Erythroblast (primary cell): ENCODE data around the gene COL19A1.

ENCODE experiments used
- DNase-seq, 2 experiments: peaks; one replicate each; lab custom pipeline; 2025; lab: John Stamatoyannopoulos, UW
- GATA1 ChIP-seq: IDR thresholded peaks from 2 replicates; pipeline ENCODE4 v1.6.1; 2011; ENCODE audit warnings: low read depth, mild to moderate bottlenecking, control low read depth, low read length, moderate library complexity
- POLR2A ChIP-seq: IDR thresholded peaks from 2 replicates; pipeline ENCODE4 v1.6.1; 2011; ENCODE audit warnings: mild to moderate bottlenecking, low read length

The COL19A1 gene

GRCh38 chr6:70215460-70216108, 349.2 kb downstream of the COL19A1 start:
- TF ChIP-seq POLR2A: no peak
- no peak for TF ChIP-seq GATA1
- no peak for DNase-seq

- TF ChIP-seq GATA1: no peak
- no peak for TF ChIP-seq POLR2A
- DNase-seq: no peak
Measured at GRCh38 chr6:70216767-70217166, 350.4 kb downstream of the COL19A1 start.

DNA sequence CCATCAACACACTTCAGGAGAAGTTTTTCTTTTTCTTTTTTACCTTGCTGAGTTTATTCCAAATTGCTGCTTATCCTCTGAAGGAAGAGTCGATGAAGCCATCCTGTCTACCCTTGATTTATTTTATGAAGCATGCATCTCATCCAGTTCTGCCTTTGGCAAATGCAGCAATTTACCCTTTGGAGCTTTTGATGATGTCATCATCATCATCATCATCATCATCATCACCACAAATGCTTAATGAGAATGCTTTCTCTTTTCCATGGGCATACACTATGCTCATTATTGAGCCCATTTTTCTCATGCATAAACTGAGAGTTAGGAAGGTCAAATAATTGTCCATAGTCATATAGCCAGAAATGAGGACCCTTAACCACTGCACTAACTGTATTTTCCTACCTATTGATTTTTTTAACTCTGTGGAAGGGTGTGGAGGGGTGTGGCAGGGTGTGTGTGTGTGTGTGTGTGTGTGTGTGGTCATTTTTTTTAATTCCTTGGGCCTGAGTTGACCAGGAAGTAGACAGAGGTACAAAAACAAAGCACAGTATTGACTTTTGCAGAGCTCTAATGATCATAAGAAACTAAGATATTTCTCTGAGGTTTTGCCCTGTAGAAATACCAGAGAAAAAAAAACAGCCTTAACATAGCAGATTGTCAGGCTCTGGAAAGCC, 353.7 kb downstream of the COL19A1 start:
- no peak for DNase-seq
- TF ChIP-seq GATA1 (no peak), POLR2A (no peak)

DNA sequence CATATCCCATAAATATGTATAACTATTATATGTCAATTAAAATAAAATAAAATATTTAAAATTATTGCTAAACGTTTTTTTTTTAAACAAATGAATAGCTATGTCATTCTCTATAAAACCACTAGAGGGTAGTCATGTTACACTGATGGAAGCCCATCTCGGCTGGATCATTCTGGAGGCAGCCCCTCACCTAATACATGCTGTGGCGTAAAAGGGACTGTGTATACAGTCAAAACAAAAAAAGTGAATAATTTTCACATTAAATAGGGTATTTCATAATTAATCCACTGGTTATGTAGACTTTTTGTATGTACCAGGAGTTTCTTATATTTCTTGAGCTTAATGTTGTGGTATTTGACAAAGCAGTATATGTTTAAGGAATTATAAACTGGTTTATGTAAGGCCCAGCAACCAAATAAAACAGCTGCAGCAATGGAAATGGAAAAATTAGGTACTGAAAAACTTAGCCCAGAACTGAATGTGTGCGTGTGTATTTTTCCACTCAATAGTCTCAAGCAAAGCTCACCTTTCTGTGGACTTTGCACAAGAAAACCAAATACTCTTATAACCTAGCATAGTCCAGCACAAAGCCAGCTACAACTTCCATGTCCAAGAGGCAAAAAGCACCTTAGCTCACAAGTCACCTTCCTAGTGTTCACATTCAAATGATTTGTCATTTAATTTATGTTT, 354.8 kb downstream of the COL19A1 start:
- peak; percentile 27 to 56 for DNase-seq
- TF ChIP-seq GATA1: no peak
- TF ChIP-seq POLR2A: no peak

GRCh38 chr6:70221715-70222438, 355.5 kb downstream of the COL19A1 start:
- TF ChIP-seq GATA1: no peak
- TF ChIP-seq POLR2A: no peak
- no peak for DNase-seq

DNA sequence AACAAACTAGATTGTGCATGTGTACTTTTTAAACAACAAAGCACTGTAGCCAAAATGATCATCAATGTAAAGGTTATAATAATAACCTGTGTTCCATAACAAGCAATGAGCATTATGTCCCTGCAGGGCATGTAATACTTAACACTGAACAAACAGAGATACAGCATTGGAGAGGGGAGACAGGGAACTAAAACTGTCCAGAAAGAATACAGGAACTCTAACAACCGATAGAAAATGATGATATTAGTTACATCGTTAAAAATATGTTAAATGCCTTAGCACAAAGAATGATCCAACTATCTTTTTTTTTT, 356.0 kb downstream of the COL19A1 start:
- no peak for DNase-seq
- TF ChIP-seq GATA1 (no peak), POLR2A (no peak)

- no peak for TF ChIP-seq POLR2A
- no peak for TF ChIP-seq GATA1
- DNase-seq: no peak
Measured at GRCh38 chr6:70225055-70225454, 358.7 kb downstream of the COL19A1 start.

- TF ChIP-seq POLR2A (no peak), GATA1 (no peak)
Measured at GRCh38 chr6:70231311-70231710, 365.0 kb downstream of the COL19A1 start.

DNA sequence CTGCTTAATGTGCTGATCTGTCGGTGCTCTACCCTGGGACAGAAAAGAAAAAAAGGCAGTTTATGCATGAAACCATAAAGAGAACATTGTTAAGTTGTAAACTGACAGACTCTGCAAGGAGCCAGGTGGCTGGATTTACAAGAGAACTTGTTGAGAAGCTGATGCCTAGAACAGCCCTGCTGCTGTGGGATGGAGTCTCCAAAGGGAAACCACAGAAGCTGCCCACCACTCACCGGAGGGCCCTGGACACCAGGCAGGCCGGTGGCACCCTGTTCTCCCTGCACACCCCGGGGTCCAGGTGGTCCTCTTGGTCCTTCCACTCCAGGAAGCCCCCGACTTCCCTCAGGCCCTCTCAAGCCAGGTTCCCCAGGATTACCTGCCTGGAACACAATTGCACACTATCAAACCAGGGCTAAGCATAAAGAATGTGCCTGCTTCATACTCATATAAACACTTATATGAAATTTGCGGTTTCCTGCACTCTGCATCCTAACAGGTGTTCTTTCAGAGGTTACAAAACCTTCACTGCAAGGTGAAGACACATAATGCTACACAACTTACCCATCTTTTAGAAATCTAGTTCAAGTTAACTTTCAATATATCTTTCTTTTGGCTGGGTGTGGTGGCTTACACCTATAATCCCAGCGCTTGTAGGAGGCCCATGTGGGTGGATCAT, 368.3 kb downstream of the COL19A1 start:
- TF ChIP-seq GATA1 (no peak), POLR2A (no peak)
- no peak for DNase-seq

More at GRCh38 chr6:70231311-70231710, 365.0 kb downstream of the COL19A1 start:
- DNase-seq: no peak

DNA sequence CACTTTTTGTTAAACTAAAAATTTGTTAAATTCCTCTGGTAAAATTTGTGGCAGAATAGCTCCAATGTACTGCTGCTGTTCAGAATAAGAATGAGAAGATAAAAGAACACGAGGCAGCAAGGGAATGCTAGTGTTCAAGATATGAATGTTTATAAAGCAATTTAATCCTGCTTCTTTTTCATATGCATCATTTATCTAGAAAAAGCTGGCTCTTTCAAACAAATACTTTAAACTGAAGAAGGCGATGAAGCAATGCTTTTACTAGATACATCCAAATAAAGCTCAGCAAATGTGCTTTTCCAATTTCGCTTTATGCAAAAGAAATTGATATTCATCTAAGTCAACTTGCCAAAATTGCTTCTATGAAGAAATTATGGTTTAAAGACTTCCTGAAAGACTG, 370.0 kb downstream of the COL19A1 start:
- TF ChIP-seq GATA1: no peak
- no peak for TF ChIP-seq POLR2A

DNA sequence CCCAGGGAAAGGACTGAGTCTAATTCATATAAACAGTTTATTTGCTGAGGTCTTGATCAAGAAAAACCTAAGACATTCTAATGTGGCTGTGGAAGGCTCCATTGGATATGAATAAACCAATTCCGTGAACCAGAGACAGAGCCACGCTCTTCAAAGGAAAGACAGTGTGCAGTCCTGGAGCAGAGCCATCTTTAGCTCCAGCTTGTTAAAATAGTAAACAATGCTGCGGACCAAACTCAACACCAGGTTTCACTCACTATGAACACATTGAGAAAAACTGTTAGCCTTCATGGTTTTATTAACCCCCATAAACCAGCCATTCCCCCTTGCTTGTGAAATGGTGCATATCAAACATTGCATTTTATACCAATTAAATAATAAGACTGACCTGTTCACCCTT, 374.7 kb downstream of the COL19A1 start:
- TF ChIP-seq GATA1 (no peak), POLR2A (no peak)
- DNase-seq: no peak

More for the DNA sequence above, 370.0 kb downstream of the COL19A1 start:
- DNase-seq: no peak

DNA sequence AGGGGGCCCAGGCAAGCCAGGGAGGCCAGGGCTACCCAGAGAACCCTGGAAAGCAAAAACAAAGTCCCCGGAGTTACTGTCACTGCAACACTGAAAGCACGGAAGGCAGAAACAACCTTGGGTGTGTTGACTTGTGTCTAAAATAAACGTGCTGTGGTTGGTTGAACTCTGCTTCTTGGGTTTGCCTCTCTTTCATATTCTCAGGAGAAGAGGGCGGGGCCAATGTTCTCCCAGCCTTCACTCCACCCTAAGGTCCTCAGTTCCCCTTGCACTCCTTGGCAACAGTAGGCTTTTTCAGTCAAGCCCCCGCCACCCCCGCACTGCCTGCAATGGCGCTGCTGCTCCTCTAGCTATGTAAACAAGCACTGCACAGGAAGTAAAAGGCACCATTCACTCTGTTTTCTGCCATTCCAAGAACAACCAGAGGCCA, 375.6 kb downstream of the COL19A1 start:
- no peak for TF ChIP-seq POLR2A
- TF ChIP-seq GATA1: no peak
- no peak for DNase-seq

GRCh38 chr6:70246118-70246517, 379.8 kb downstream of the COL19A1 start:
- DNase-seq: no peak
- TF ChIP-seq GATA1: no peak

DNA sequence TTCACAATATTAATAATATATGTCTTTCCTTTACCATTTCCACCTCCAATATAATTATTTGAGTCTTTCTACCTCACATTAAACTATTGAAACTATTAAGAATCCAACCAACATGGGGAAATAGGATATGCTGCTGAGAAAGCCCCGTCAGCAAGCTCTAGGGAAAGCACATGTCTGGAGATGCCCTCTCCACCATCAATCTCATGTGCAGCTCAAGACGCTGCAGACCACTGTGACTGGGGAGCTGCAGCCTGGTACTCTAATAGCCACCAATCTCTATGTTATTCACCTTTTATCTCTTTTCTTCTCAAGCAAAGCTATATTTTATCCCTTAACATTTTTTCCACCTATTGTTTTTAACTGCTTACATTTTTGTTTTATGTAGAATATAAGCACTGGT, 386.2 kb downstream of the COL19A1 start:
- DNase-seq: no peak
- TF ChIP-seq GATA1 (no peak), POLR2A (no peak)
